ENCODE data around the gene RNASEL.
A peak's percentile ranks its signal among the peaks of the same experiment; 100 is the strongest.

The RNASEL gene, protein sequence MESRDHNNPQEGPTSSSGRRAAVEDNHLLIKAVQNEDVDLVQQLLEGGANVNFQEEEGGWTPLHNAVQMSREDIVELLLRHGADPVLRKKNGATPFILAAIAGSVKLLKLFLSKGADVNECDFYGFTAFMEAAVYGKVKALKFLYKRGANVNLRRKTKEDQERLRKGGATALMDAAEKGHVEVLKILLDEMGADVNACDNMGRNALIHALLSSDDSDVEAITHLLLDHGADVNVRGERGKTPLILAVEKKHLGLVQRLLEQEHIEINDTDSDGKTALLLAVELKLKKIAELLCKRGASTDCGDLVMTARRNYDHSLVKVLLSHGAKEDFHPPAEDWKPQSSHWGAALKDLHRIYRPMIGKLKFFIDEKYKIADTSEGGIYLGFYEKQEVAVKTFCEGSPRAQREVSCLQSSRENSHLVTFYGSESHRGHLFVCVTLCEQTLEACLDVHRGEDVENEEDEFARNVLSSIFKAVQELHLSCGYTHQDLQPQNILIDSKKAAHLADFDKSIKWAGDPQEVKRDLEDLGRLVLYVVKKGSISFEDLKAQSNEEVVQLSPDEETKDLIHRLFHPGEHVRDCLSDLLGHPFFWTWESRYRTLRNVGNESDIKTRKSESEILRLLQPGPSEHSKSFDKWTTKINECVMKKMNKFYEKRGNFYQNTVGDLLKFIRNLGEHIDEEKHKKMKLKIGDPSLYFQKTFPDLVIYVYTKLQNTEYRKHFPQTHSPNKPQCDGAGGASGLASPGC

DNA sequence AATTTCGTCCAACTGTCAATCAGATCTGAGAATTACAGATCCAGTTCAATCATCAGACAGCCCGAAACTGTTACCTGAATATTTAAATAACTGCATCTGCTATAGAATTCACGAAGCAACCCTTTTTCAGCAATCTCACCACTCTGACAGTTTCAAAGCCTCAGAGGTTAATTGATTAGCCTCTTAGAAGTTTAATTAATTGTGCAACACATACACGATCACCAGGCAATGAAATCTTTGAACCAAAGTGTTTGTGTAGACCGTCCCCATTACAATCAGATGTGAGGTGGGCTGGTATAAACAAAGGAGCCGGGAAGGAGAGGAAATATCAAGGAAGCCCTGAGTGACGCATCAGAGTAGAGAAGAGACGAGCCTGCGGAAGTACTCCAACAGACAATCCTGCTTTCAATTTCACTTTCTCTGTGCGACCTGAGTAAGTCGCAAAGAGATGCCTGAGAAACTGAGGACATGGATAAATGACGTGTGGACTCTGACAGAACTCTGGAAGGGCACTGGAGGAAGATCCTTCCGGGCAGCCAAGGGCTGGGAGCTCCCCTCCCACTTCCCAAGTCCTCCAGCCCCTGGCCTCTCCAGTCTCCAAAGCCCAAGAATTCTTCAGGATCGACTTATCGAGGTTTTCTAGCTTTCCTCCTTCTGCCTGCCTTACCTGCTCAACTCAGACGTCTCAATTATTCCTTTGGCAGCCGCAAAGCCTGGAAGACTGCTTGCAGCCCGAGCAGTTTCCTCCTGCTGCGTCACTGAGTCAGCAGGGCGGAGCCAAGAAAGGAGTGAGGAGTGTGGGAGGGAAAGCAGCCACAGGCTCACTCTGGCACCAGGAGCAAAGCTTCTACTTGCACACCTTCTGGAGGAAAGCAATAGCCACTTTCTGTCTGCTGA, at the start of gene RNASEL:
Gene RNASEL, minus strand, starts transcription at position 757 of the 897 bp plus-strand sequence. CDS start 2,450 bp downstream, outside the sequence.
- H3K27ac ChIP-seq, result peak within 1 kb of the TSS; percentile 90
- DNase-seq (ENCODE audit: low spot score), result peak; percentile 73
- ChIA-PET POLR2A (ENCODE audit: low non-redundant PET) (no interaction called here), CTCF (interaction anchor here (0.6 to 2.2 kb wide), 8 partner anchors 12 to 1799 kb away, joined by 3 to 7 read pairs (median 3); no protein-coding TSS in a partner anchor)
- TF ChIP-seq, protein P1, sequence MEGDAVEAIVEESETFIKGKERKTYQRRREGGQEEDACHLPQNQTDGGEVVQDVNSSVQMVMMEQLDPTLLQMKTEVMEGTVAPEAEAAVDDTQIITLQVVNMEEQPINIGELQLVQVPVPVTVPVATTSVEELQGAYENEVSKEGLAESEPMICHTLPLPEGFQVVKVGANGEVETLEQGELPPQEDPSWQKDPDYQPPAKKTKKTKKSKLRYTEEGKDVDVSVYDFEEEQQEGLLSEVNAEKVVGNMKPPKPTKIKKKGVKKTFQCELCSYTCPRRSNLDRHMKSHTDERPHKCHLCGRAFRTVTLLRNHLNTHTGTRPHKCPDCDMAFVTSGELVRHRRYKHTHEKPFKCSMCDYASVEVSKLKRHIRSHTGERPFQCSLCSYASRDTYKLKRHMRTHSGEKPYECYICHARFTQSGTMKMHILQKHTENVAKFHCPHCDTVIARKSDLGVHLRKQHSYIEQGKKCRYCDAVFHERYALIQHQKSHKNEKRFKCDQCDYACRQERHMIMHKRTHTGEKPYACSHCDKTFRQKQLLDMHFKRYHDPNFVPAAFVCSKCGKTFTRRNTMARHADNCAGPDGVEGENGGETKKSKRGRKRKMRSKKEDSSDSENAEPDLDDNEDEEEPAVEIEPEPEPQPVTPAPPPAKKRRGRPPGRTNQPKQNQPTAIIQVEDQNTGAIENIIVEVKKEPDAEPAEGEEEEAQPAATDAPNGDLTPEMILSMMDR (conservative IDR thresholded peaks at IDR 0.05; ENCODE audit: low read depth), result no peak

DNA sequence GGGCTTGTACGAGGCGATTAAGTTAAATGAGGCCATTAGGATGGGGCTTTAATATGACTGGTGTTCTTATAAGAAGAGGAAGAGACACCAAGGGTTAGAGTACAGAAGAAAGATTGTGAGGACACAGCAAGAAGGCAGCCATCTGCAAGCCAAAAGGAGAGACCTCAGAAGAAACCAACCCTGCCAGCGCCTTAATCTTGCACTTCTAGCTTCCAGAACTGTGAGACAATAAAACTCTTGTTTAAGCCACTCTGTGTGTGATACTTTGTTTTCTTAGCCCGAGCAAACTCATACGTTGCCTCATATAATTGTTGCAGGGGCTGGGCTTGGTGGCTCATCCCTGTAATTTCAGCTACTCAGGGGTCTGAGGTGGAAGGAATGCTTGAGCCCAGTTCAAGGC, 48.7 kb upstream of the RNASEL start:
- ChIA-PET POLR2A (ENCODE audit: low non-redundant PET) (no interaction called here), CTCF (no interaction called here)
- TF ChIP-seq, protein P1 (conservative IDR thresholded peaks at IDR 0.05; ENCODE audit: low read depth), result no peak
- no peak for DNase-seq (ENCODE audit: low spot score)
- no peak overlapping the region for H3K27ac ChIP-seq

DNA sequence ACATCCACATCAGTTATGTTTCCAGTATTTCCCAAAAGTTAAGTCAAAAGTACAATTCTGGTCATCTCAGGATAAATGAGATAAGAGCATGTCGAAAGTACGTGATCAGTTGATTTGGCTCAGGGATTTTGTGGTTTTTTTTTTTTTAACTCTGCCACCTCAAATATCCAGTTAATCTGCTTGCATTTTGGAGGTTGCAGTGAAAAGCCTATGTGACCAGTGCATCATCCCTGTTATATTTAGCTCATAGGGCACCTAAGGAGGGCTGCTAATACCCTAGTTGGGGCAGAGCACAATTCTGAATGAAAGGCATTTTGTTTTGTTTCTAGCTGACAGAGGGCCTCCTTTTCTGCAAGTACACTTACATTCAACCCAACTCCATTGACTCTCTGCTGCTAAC, 46.8 kb upstream of the RNASEL start:
- CTCF ChIA-PET, result no interaction called here
- DNase-seq (ENCODE audit: low spot score), result no peak
- POLR2A ChIA-PET (ENCODE audit: low non-redundant PET), result no interaction called here
- H3K27ac ChIP-seq, result no peak overlapping the region
- TF ChIP-seq, protein P1 (conservative IDR thresholded peaks at IDR 0.05; ENCODE audit: low read depth), result no peak

DNA sequence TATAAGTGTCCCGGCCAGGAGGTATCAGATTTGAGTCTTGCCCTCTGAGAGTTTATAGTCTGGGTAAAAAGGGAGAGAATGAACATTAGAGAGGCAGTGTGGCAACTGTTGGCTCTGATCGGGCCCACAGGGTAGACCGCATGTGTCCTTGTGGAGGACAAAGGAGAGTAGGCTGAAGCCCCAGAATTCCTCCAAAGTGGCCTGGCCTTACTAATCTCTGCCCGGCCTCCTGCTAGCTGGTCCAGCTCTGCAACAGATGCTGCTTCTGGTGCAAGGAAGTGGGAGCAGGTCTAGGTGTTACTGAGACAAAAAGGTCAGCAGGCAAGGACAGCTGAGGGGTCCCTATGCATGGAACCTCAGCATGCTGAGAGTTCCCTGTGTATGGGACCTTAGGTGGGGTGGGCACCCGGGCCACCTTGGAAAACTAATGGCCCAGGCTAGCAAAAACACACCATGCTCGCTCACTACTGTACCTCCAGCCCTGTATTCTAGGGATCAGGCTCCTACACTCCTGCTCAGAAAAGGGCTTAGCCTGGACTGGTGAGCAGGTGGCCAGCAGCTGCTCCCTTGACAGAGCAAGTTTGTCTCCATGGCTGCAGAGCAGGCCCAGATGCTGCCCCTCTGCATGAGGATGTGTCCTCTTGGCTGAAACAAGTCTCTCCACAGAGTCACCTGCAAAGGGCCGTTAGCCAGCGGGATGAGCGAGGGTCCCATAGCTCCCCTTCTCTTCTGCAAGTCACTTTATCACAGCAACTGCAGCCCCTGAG, 45.4 kb upstream of the RNASEL start:
- no peak overlapping the region for H3K27ac ChIP-seq
- TF ChIP-seq, protein P1 (conservative IDR thresholded peaks at IDR 0.05; ENCODE audit: low read depth), result no peak
- DNase-seq (ENCODE audit: low spot score), result no peak
- ChIA-PET POLR2A (ENCODE audit: low non-redundant PET) (no interaction called here), CTCF (no interaction called here)

GRCh38 chr1:182633657-182634281, 44.7 kb upstream of the RNASEL start:
- no peak for DNase-seq (ENCODE audit: low spot score)
- TF ChIP-seq, protein P1 (conservative IDR thresholded peaks at IDR 0.05; ENCODE audit: low read depth), result no peak
- POLR2A ChIA-PET (ENCODE audit: low non-redundant PET), result no interaction called here
- CTCF ChIA-PET, result interaction anchor here (0.7 kb wide), 1 partner anchor 37 kb away, joined by 3 read pairs; no protein-coding TSS in a partner anchor
- no peak overlapping the region for H3K27ac ChIP-seq

All from RWPE1 (cell line).